Measurements from ENCODE around the gene NEK4. TPM values are rescaled to one million over a fixed set of nuclear protein-coding genes. Genes with fewer than 3 reads are reported as not detected.

NEK4 gene
- total and polyA plus RNA-seq, 4 experiments from 2014 or later: 7.0 to 27.9 (median 19.8) TPM

- Histone ChIP-seq H3K27ac (ENCODE audit: low read depth, low read length) (no peak overlapping the region), H3K9me3 (ENCODE audit: control insufficient read depth in 1 of 2, low read length in 2 of 2) (no peaks in the 10 kb centered on the region), H3K4me3 (ENCODE audit: low read length in 2 of 2) (no peak overlapping the region), H3K27me3 (ENCODE audit: insufficient read depth, low read length) (no peaks in the 10 kb centered on the region), H3K4me1 (ENCODE audit: insufficient read depth, low read length) (peaks cover 9% of the 10 kb centered on the region), H3K36me3 (ENCODE audit: insufficient read depth, low read length) (peaks cover 6% of the 10 kb centered on the region)
- H3K4me3 Mint-ChIP-seq: no peak overlapping the region
- H3K9me3 Mint-ChIP-seq: peaks cover 0 to 11% (median 0%) of the 10 kb centered on the region in 8 donors
- H3K36me3 Mint-ChIP-seq: peaks cover 9 to 11% of the 10 kb centered on the region in 2 donors
- no peaks in the 10 kb centered on the region for H3K27me3 Mint-ChIP-seq
- ChIA-PET POLR2A (ENCODE audit: partially characterized antibody) (no interaction called here), CTCF (ENCODE audit: partially characterized antibody) (no interaction called here)
- intact Hi-C loops (cut with micrococcal nuclease): no loop called here
- no peak for DNase-seq
- H3K4me1 Mint-ChIP-seq: peaks cover 9 to 18% (median 11%) of the 10 kb centered on the region in 4 donors
- peak overlapping the region in 2 of 7 donors; percentile 39 to 62 for H3K27ac Mint-ChIP-seq
Observed at GRCh38 chr3:52715714-52716305, 54.9 kb downstream of the NEK4 start.

GRCh38 chr3:52714335-52715302, 56.1 kb downstream of the NEK4 start:
- Histone ChIP-seq H3K9me3 (ENCODE audit: control insufficient read depth in 1 of 2, low read length in 2 of 2) (no peaks in the 10 kb centered on the region), H3K4me3 (ENCODE audit: low read length in 2 of 2) (no peak overlapping the region), H3K36me3 (ENCODE audit: insufficient read depth, low read length) (peaks cover 6% of the 10 kb centered on the region), H3K27me3 (ENCODE audit: insufficient read depth, low read length) (no peaks in the 10 kb centered on the region), H3K4me1 (ENCODE audit: insufficient read depth, low read length) (no peaks in the 10 kb centered on the region), H3K27ac (ENCODE audit: low read depth, low read length) (no peak overlapping the region)
- intact Hi-C loops (cut with micrococcal nuclease): no loop called here
- Mint-ChIP-seq H3K27me3 (no peaks in the 10 kb centered on the region), H3K4me1 (peaks cover 1 to 6% (median 3%) of the 10 kb centered on the region in 4 donors), H3K36me3 (peaks cover 6 to 9% of the 10 kb centered on the region in 2 donors), H3K4me3 (no peak overlapping the region), H3K9me3 (peaks cover 0 to 2% (median 0%) of the 10 kb centered on the region in 8 donors), H3K27ac (no peak overlapping the region)
- DNase-seq: no peak
- POLR2A ChIA-PET (ENCODE audit: partially characterized antibody): no interaction called here
- CTCF ChIA-PET (ENCODE audit: partially characterized antibody): no interaction called here

- H3K4me3 ChIP-seq (ENCODE audit: low read length in 2 of 2): no peak overlapping the region
- POLR2A ChIA-PET (ENCODE audit: partially characterized antibody): no interaction called here
Observed at GRCh38 chr3:52712291-52713212, 58.2 kb downstream of the NEK4 start.

GRCh38 chr3:52710512-52710911, 60.2 kb downstream of the NEK4 start:
- peaks cover 7 to 22% (median 14%) of the 10 kb centered on the region in 4 donors for H3K4me1 Mint-ChIP-seq

More at GRCh38 chr3:52712291-52713212, 58.2 kb downstream of the NEK4 start:
- intact Hi-C loops (cut with micrococcal nuclease): no loop called here
- peaks cover 18% of the 10 kb centered on the region for H3K36me3 ChIP-seq (ENCODE audit: insufficient read depth, low read length)
- no peak overlapping the region for H3K27ac ChIP-seq (ENCODE audit: low read depth, low read length)
- H3K9me3 ChIP-seq (ENCODE audit: control insufficient read depth in 1 of 2, low read length in 2 of 2): no peaks in the 10 kb centered on the region
- peaks cover 3 to 10% (median 5%) of the 10 kb centered on the region in 4 donors for H3K4me1 Mint-ChIP-seq
- H3K36me3 Mint-ChIP-seq: peaks cover 0 to 16% of the 10 kb centered on the region in 2 donors
- no peaks in the 10 kb centered on the region for H3K27me3 Mint-ChIP-seq
- peaks cover 7% of the 10 kb centered on the region for H3K4me1 ChIP-seq (ENCODE audit: insufficient read depth, low read length)
- H3K27me3 ChIP-seq (ENCODE audit: insufficient read depth, low read length): no peaks in the 10 kb centered on the region
- H3K4me3 Mint-ChIP-seq: no peak overlapping the region
- DNase-seq: no peak
- H3K9me3 Mint-ChIP-seq: no peaks in the 10 kb centered on the region
- peak overlapping the region in 2 of 7 donors; percentile 22 to 43 for H3K27ac Mint-ChIP-seq
- CTCF ChIA-PET (ENCODE audit: partially characterized antibody): no interaction called here

GRCh38 chr3:52707585-52707984, 63.2 kb downstream of the NEK4 start:
- Mint-ChIP-seq H3K4me1 (peaks cover 16 to 41% (median 27%) of the 10 kb centered on the region in 4 donors), H3K4me3 (peak overlapping the region; percentile 52 to 84 (median 68)), H3K27me3 (no peaks in the 10 kb centered on the region), H3K9me3 (no peaks in the 10 kb centered on the region), H3K36me3 (peaks cover 0 to 30% of the 10 kb centered on the region in 2 donors), H3K27ac (peak overlapping the region; percentile 64 to 99 (median 86))
- DNase-seq: no peak
- Histone ChIP-seq H3K9me3 (ENCODE audit: control insufficient read depth in 1 of 2, low read length in 2 of 2) (no peaks in the 10 kb centered on the region), H3K27me3 (ENCODE audit: insufficient read depth, low read length) (no peaks in the 10 kb centered on the region), H3K36me3 (ENCODE audit: insufficient read depth, low read length) (peaks cover 18% of the 10 kb centered on the region), H3K4me3 (ENCODE audit: low read length in 2 of 2) (peak overlapping the region in 1 of 2 donors; percentile 8), H3K4me1 (ENCODE audit: insufficient read depth, low read length) (peaks cover 39% of the 10 kb centered on the region), H3K27ac (ENCODE audit: low read depth, low read length) (peak overlapping the region; percentile 5)
- intact Hi-C loops (cut with micrococcal nuclease): loop anchor here (2.0 kb wide), 1 partner anchor 63 kb away; the partner anchor contains the start of gene NEK4
- ChIA-PET POLR2A (ENCODE audit: partially characterized antibody) (interaction anchor here (3.6 kb wide), 1 partner anchor 22 kb away, joined by 26 read pairs; the partner anchor contains the start of genes GNL3 and PBRM1), CTCF (ENCODE audit: partially characterized antibody) (no interaction called here)

More at GRCh38 chr3:52710512-52710911, 60.2 kb downstream of the NEK4 start:
- DNase-seq: no peak
- Mint-ChIP-seq H3K36me3 (peaks cover 0 to 25% of the 10 kb centered on the region in 2 donors), H3K27me3 (no peaks in the 10 kb centered on the region), H3K9me3 (no peaks in the 10 kb centered on the region), H3K27ac (peak overlapping the region in 1 of 7 donors; percentile 78), H3K4me3 (no peak overlapping the region)
- Histone ChIP-seq H3K4me1 (ENCODE audit: insufficient read depth, low read length) (peaks cover 20% of the 10 kb centered on the region), H3K27me3 (ENCODE audit: insufficient read depth, low read length) (no peaks in the 10 kb centered on the region), H3K27ac (ENCODE audit: low read depth, low read length) (no peak overlapping the region), H3K9me3 (ENCODE audit: control insufficient read depth in 1 of 2, low read length in 2 of 2) (no peaks in the 10 kb centered on the region), H3K36me3 (ENCODE audit: insufficient read depth, low read length) (peaks cover 18% of the 10 kb centered on the region), H3K4me3 (ENCODE audit: low read length in 2 of 2) (no peak overlapping the region)
- intact Hi-C loops (cut with micrococcal nuclease): no loop called here
- POLR2A ChIA-PET (ENCODE audit: partially characterized antibody): no interaction called here
- CTCF ChIA-PET (ENCODE audit: partially characterized antibody): no interaction called here

- H3K4me3 ChIP-seq (ENCODE audit: low read length in 2 of 2): peak within 1 kb of the TSS; percentile 75 to 99
- H3K36me3 ChIP-seq (ENCODE audit: insufficient read depth, low read length): peaks cover 12% of the 10 kb centered on the region
- Mint-ChIP-seq H3K4me3 (peak within 1 kb of the TSS; percentile 92 to 98 (median 96)), H3K4me1 (peaks cover 16 to 41% (median 27%) of the 10 kb centered on the region in 4 donors), H3K27ac (peak within 1 kb of the TSS; percentile 95 to 99 (median 97)), H3K9me3 (no peaks in the 10 kb centered on the region), H3K36me3 (peaks cover 0 to 28% of the 10 kb centered on the region in 2 donors), H3K27me3 (no peaks in the 10 kb centered on the region)
- ChIA-PET POLR2A (ENCODE audit: partially characterized antibody) (interaction anchor here (0.9 to 3.6 kb wide), 15 partner anchors 10 to 427 kb away, joined by 3 to 26 read pairs (median 6); partner anchors contain the start of genes GNL3, NEK4, PBRM1 and WDR82), CTCF (ENCODE audit: partially characterized antibody) (no interaction called here)
- H3K4me1 ChIP-seq (ENCODE audit: insufficient read depth, low read length): peaks cover 39% of the 10 kb centered on the region
- peak; percentile 88 to 92 (median 91) for DNase-seq
- intact Hi-C loops (cut with micrococcal nuclease): loop anchor here (1.0 to 2.0 kb wide), 3 partner anchors 21 to 170 kb away; partner anchors contain the start of genes NEK4, PBRM1 and UQCC5
- peak within 1 kb of the TSS; percentile 87 for H3K27ac ChIP-seq (ENCODE audit: low read depth, low read length)
- no peaks in the 10 kb centered on the region for H3K9me3 ChIP-seq (ENCODE audit: control insufficient read depth in 1 of 2, low read length in 2 of 2)
- no peaks in the 10 kb centered on the region for H3K27me3 ChIP-seq (ENCODE audit: insufficient read depth, low read length)
Observed at GRCh38 chr3:52705688-52706686, 64.8 kb downstream of the NEK4 start, which contains the start of the genes GLT8D1 and SPCS1. Gene GLT8D1 (minus strand): TSS chr3:52705791. CDS start chr3:52700460, 5,331 bp downstream. Gene SPCS1 (plus strand): TSS chr3:52706106. CDS start chr3:52706247, 141 bp downstream.

All from CD4-positive, alpha-beta memory T cell (primary cell).